HepG2 (cell line): ENCODE data around the gene SRCIN1. TPM values are rescaled to one million over a fixed set of nuclear protein-coding genes. Genes with fewer than 3 reads are reported as not detected.

Experiments
- BCL6 ChIP-seq: IDR thresholded peaks from 2 replicates; pipeline ENCODE4 v1.6.1; 2016; ENCODE audit warnings: missing genetic modification reagents, missing compliant biosample characterization
- CSRNP1 ChIP-seq: sonication (generic); formaldehyde crosslinking; IDR thresholded peaks from 2 replicates; pipeline ENCODE4 v1.8.1; 2023; ENCODE audit warnings: mild to moderate bottlenecking, missing genetic modification reagents
- DRAP1 ChIP-seq: IDR thresholded peaks from 2 replicates; pipeline ENCODE4 v1.6.1; 2016; ENCODE audit warnings: missing genetic modification reagents, missing compliant biosample characterization
- JUND ChIP-seq: sonication (generic); formaldehyde crosslinking; IDR thresholded peaks from 2 replicates; pipeline ENCODE4 v1.8.0; 2022; ENCODE audit warnings: mild to moderate bottlenecking, missing genetic modification reagents
- KLF6 ChIP-seq: IDR thresholded peaks from 2 replicates; pipeline ENCODE4 v1.8.0; 2016; ENCODE audit warnings: missing biosample characterization, missing genetic modification reagents
- MEF2D ChIP-seq: sonication (generic); formaldehyde crosslinking; IDR thresholded peaks from 2 replicates; pipeline ENCODE4 v1.5.1; 2020; ENCODE audit warnings: mild to moderate bottlenecking, missing genetic modification reagents
- PAWR ChIP-seq: sonication (generic); formaldehyde crosslinking; IDR thresholded peaks from 2 replicates; pipeline ENCODE4 v1.4.0; 2020; ENCODE audit warnings: missing genetic modification reagents, mild to moderate bottlenecking, borderline replicate concordance
- PLRG1 ChIP-seq: fragments of 450-650 bp; conservative IDR thresholded peaks from 2 replicates; pipeline ENCODE4 v1.6.1; 2016
- SP5 ChIP-seq: IDR thresholded peaks from 2 replicates; pipeline ENCODE4 v1.6.1; 2016; ENCODE audit warnings: low read depth, borderline replicate concordance
- TAF1 ChIP-seq: sonication (generic); formaldehyde crosslinking; IDR thresholded peaks from 2 replicates; pipeline ENCODE4 v1.4.0; 2020; ENCODE audit warnings: missing genetic modification reagents
- TCF12 ChIP-seq, 2 experiments: fragments of 450-650 bp in 1 of 2; sonication (generic) in 1 of 2; formaldehyde crosslinking in 1 of 2; IDR thresholded peaks; 2 replicates each; pipeline versions ENCODE4 v1.6.1 to v1.8.0; 2017 to 2022; ENCODE audit warnings: antibody characterized with exemption in 1 of 2, mild to moderate bottlenecking in 1 of 2, missing genetic modification reagents in 1 of 2, moderate library complexity in 1 of 2
- THRA ChIP-seq: sonication (generic); formaldehyde crosslinking; IDR thresholded peaks from 2 replicates; pipeline ENCODE4 v1.4.0; 2020; ENCODE audit warnings: missing genetic modification reagents, borderline replicate concordance
- ZFP91 ChIP-seq: sonication (generic); formaldehyde crosslinking; IDR thresholded peaks from 2 replicates; pipeline ENCODE4 v1.9.0; 2022; ENCODE audit warnings: missing genetic modification reagents, mild to moderate bottlenecking, borderline replicate concordance
- ZGPAT ChIP-seq: IDR thresholded peaks from 2 replicates; pipeline ENCODE4 v1.6.1; 2016; ENCODE audit warnings: mild to moderate bottlenecking
- ZNF225 ChIP-seq: sonication (generic); formaldehyde crosslinking; IDR thresholded peaks from 2 replicates; pipeline ENCODE4 v1.4.0; 2020; ENCODE audit warnings: mild to moderate bottlenecking, missing genetic modification reagents
- ZNF33A ChIP-seq: sonication (generic); formaldehyde crosslinking; IDR thresholded peaks from 2 replicates; pipeline ENCODE4 v1.5.1; 2020; ENCODE audit warnings: missing genetic modification reagents, mild to moderate bottlenecking, moderate library complexity, borderline replicate concordance
- ZNF354B ChIP-seq: sonication (generic); formaldehyde crosslinking; IDR thresholded peaks from 2 replicates; pipeline ENCODE4 v1.8.0; 2022; ENCODE audit warnings: mild to moderate bottlenecking, missing genetic modification reagents
- ZNF432 ChIP-seq: sonication (generic); formaldehyde crosslinking; IDR thresholded peaks from 2 replicates; pipeline ENCODE4 v1.5.0; 2020; ENCODE audit warnings: missing genetic modification reagents, mild to moderate bottlenecking, borderline replicate concordance
- ZNF510 ChIP-seq: sonication (generic); formaldehyde crosslinking; IDR thresholded peaks from 2 replicates; pipeline ENCODE4 v1.4.0; 2020; ENCODE audit warnings: low read depth, mild to moderate bottlenecking, missing genetic modification reagents
- ZNF569 ChIP-seq: sonication (generic); formaldehyde crosslinking; IDR thresholded peaks from 2 replicates; pipeline ENCODE4 v1.5.0; 2020; ENCODE audit warnings: mild to moderate bottlenecking, missing genetic modification reagents, moderate library complexity, borderline replicate concordance
- polyA plus RNA-seq, 8 experiments: library from polyadenylated mRNA; depleted of rRNA in 3 of 8; stranded (reverse) in 7 of 8; unstranded in 1 of 8; fragments of >200 nt; fragmentation: Illumina TruSeq in 4 of 8; extraction: Trizol in 4 of 8; gene quantifications; 2 replicates each; pipeline versions ENCODE4 v1.2.1 to v1.2.3, GENCODE V29; 2011 to 2016; ENCODE audit warnings: low read depth in 4 of 8, missing spikeins in 1 of 8, mixed read lengths in 1 of 8; ENCODE audit not compliant: insufficient read depth in 1 of 8
- total RNA-seq, 5 experiments: library from RNA; depleted of rRNA; stranded (reverse); fragments of >200 nt; fragmentation: Illumina TruSeq; extraction: Trizol; gene quantifications; 2 replicates each; pipeline ENCODE4 v1.2.3, GENCODE V29; 2016; ENCODE audit warnings: low read depth in 1 of 5
- TF ChIP-seq, protein P1 (sequence below): sonication (generic); formaldehyde crosslinking; IDR thresholded peaks from 2 replicates; pipeline ENCODE4 v1.5.1; 2020; ENCODE audit warnings: missing genetic modification reagents, mild to moderate bottlenecking, borderline replicate concordance

Gene SRCIN1
- total and polyA plus RNA-seq, 2 of the 13 experiments (the other 11 are each of a cell fraction or from before 2014, with no cell fraction given) = 1.2 to 9.6 TPM

GRCh38 chr17:38584350-38584925 lies 21.3 kb downstream of the SRCIN1 start (continued):
- TF ChIP-seq TCF12 (IDR thresholded peaks at IDR 0.05) = no peak
- 0 out of 2 replicates have a peak, but pooled peaks have one; percentile 32 for TF ChIP-seq TCF12 (CRISPR knock-in tag; IDR thresholded peaks at IDR 0.05)
- no peak for TF ChIP-seq ZNF510 (CRISPR knock-in tag)
- TF ChIP-seq DRAP1 = no peak; the same call in 1 of the 2 replicates
- TF ChIP-seq MEF2D = no peak
- TF ChIP-seq ZNF569 (CRISPR knock-in tag) = no peak
- no peak for TF ChIP-seq CSRNP1 (CRISPR knock-in tag)
- peak; percentile 54; the same call in 1 of the 2 replicates for TF ChIP-seq ZNF354B (CRISPR knock-in tag)
- TF ChIP-seq ZNF432 = no peak
- no peak for TF ChIP-seq ZNF33A (CRISPR knock-in tag)
- TF ChIP-seq ZGPAT (CRISPR knock-in tag) = peak; percentile 54; the same call in 1 of the 2 replicates
- TF ChIP-seq BCL6 = 0 out of 2 replicates have a peak, but pooled peaks have one; percentile 28
- no peak for TF ChIP-seq PAWR
- TF ChIP-seq, protein P1, sequence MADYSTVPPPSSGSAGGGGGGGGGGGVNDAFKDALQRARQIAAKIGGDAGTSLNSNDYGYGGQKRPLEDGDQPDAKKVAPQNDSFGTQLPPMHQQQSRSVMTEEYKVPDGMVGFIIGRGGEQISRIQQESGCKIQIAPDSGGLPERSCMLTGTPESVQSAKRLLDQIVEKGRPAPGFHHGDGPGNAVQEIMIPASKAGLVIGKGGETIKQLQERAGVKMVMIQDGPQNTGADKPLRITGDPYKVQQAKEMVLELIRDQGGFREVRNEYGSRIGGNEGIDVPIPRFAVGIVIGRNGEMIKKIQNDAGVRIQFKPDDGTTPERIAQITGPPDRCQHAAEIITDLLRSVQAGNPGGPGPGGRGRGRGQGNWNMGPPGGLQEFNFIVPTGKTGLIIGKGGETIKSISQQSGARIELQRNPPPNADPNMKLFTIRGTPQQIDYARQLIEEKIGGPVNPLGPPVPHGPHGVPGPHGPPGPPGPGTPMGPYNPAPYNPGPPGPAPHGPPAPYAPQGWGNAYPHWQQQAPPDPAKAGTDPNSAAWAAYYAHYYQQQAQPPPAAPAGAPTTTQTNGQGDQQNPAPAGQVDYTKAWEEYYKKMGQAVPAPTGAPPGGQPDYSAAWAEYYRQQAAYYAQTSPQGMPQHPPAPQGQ (CRISPR knock-in tag) = no peak
- TF ChIP-seq JUND (CRISPR knock-in tag) = no peak
- TF ChIP-seq THRA (CRISPR knock-in tag) = peak; percentile 67; the same call in 1 of the 2 replicates
- no peak; the same call in 1 of the 2 replicates for TF ChIP-seq ZFP91 (CRISPR knock-in tag)
- no peak for TF ChIP-seq TAF1
- no peak for TF ChIP-seq PLRG1
- TF ChIP-seq SP5 = no peak
- no peak for TF ChIP-seq KLF6
- no peak for TF ChIP-seq ZNF225 (CRISPR knock-in tag)
